Measurements from ENCODE around the gene CTCFL. TPM values are rescaled to one million over a fixed set of nuclear protein-coding genes. Genes with fewer than 3 reads are reported as not detected.
A peak's percentile ranks its signal among the peaks of the same experiment; 100 is the strongest.

The CTCFL gene
- total and polyA plus RNA-seq, 2 of the 8 experiments (the other 6 are each of a cell fraction or from before 2014, with no cell fraction given) = 0.30 to 0.80 TPM

GRCh38 chr20:57449398-57450354, 75.3 kb downstream of the CTCFL start:
- no peak overlapping the region for H3K4me3 ChIP-seq (ENCODE audit: extremely low read depth in 1 of 4, insufficient read depth in 2 of 4, low read depth in 3 of 4, low read length in 4 of 4)
- no peak for DNase-seq (ENCODE audit: low read depth in 1 of 2, low spot score in 2 of 2)
- TF ChIP-seq HDAC6 (IDR thresholded peaks at IDR 0.05; ENCODE audit: low read depth, low read length) = no peak
- peak; percentile 88 for TF ChIP-seq KDM1A (IDR thresholded peaks at IDR 0.05; ENCODE audit: borderline replicate concordance, low read length)
- 81% methylated on average over 14 of the region's 14 CpGs; no CpG with 5 or more reads in 1 of the 2 experiments for WGBS, 2 experiments (ENCODE audit: extremely low coverage in 1 of 2, insufficient coverage in 1 of 2, insufficient read length in 1 of 2, insufficient replicate concordance in 2 of 2, low coverage in 1 of 2, low lambda C conversion rate in 2 of 2, missing lambda C conversion rate in 1 of 2)
- H2BK120ac ChIP-seq (replicated peaks; ENCODE audit: low read depth, low read length) = no peak overlapping the region
- H3K27me3 ChIP-seq (replicated peaks in 1 of 4; ENCODE audit: control insufficient read depth in 3 of 4, extremely low read depth in 1 of 4, insufficient read depth in 3 of 4, low read length in 3 of 4) = 0 out of 7 replicates have a peak, but pooled peaks cover 0 to 3% (median 0%) of the 10 kb centered on the region in 4 experiments
- H2AFZ ChIP-seq (ENCODE audit: low read length) = no peak overlapping the region
- ChIA-PET CTCF (ENCODE audit: partially characterized antibody) (interaction anchor here (1.0 kb wide), 1 partner anchor 9 kb away, joined by 3 read pairs; no protein-coding TSS in a partner anchor), POLR2A (ENCODE audit: partially characterized antibody) (interaction anchor here (1.5 kb wide), 1 partner anchor 10 kb away, joined by 4 read pairs; no protein-coding TSS in a partner anchor)
- H4K20me1 ChIP-seq (replicated peaks in 1 of 2; ENCODE audit: control insufficient read depth in 1 of 2, insufficient read depth in 2 of 2, low read length in 2 of 2) = peaks cover 0 to 1% of the 10 kb centered on the region in 2 experiments
- no peak overlapping the region for H3K56ac ChIP-seq (replicated peaks; ENCODE audit: insufficient read length, low read depth, low read length)
- H2BK12ac ChIP-seq (ENCODE audit: low read depth, low read length) = no peak overlapping the region
- no peaks in the 10 kb centered on the region for H3K79me1 ChIP-seq (ENCODE audit: low read depth, low read length)
- no peak overlapping the region for H3K4ac ChIP-seq (replicated peaks; ENCODE audit: insufficient read length, low read depth, low read length)
- no peak overlapping the region for H3K23ac ChIP-seq (ENCODE audit: insufficient read length)
- H4K8ac ChIP-seq (ENCODE audit: extremely low read depth, insufficient read depth, low read length) = no peak overlapping the region
- H3K4me1 ChIP-seq (replicated peaks in 1 of 4; ENCODE audit: control insufficient read depth in 3 of 4, insufficient read depth in 4 of 4, low read length in 3 of 4) = no peaks in the 10 kb centered on the region; a peak in 2 of 7 replicates
- H3K27ac ChIP-seq (ENCODE audit: low read depth, low read length) = no peak overlapping the region
- no peaks in the 10 kb centered on the region for H3K9me3 ChIP-seq (ENCODE audit: insufficient read depth in 2 of 2, low read depth in 1 of 2, low read length in 1 of 2)
- no peak overlapping the region for H3K4me2 ChIP-seq (ENCODE audit: insufficient read depth in 1 of 2, low read depth in 2 of 2, low read length in 2 of 2)
- H4K91ac ChIP-seq (replicated peaks; ENCODE audit: insufficient read length, low read length) = no peak overlapping the region
- H3K18ac ChIP-seq (ENCODE audit: extremely low read depth, low read length) = no peak overlapping the region
- H2BK5ac ChIP-seq (ENCODE audit: low read depth, low read length) = no peak overlapping the region
- FAIRE-seq = no peak
- no peaks in the 10 kb centered on the region for H3K79me2 ChIP-seq (ENCODE audit: control insufficient read depth in 1 of 2, insufficient read depth in 2 of 2, low read length in 2 of 2)
- no peak overlapping the region for H4K5ac ChIP-seq (ENCODE audit: insufficient read length, low read depth, low read length)
- no peak overlapping the region for H2BK20ac ChIP-seq (ENCODE audit: low read length)
- H3K9ac ChIP-seq (replicated peaks in 1 of 4; ENCODE audit: extremely low read depth in 1 of 4, low read depth in 3 of 4, low read length in 3 of 4) = no peak overlapping the region
- H3K14ac ChIP-seq (ENCODE audit: insufficient read length) = no peak overlapping the region
- H2BK15ac ChIP-seq (ENCODE audit: low read length) = no peak overlapping the region
- H3K36me3 ChIP-seq (ENCODE audit: control insufficient read depth in 2 of 4, insufficient read depth in 4 of 4, low read length in 3 of 4) = no peaks in the 10 kb centered on the region
- peaks cover 2% of the 10 kb centered on the region; the same call in 1 of the 2 replicates for H3K23me2 ChIP-seq (ENCODE audit: low read depth, low read length)
- no peak overlapping the region for H2AK5ac ChIP-seq (ENCODE audit: low read depth, low read length)

Measured in H1 (cell line).